ENCODE results near the gene GET3.

Gene GET3

GRCh38 chr19:12782424-12783290, 45.4 kb downstream of the GET3 start:
- peak; percentile 33 for DNase-seq

- DNase-seq = no peak
These were observed 46.1 kb downstream of the GET3 start for GRCh38 chr19:12783291-12783848.

- no peak for DNase-seq
These were observed 46.6 kb downstream of the GET3 start for GRCh38 chr19:12783849-12784393.

GRCh38 chr19:12784394-12784870, 47.1 kb downstream of the GET3 start:
- DNase-seq = no peak

GRCh38 chr19:12784871-12785430, 47.7 kb downstream of the GET3 start:
- no peak for DNase-seq

GRCh38 chr19:12785431-12786031, 48.2 kb downstream of the GET3 start:
- DNase-seq = no peak

GRCh38 chr19:12786141-12786870, 49.0 kb downstream of the GET3 start:
- DNase-seq = no peak

- DNase-seq = no peak
These were observed 49.7 kb downstream of the GET3 start for GRCh38 chr19:12786952-12787351.

- DNase-seq = no peak
These were observed 50.2 kb downstream of the GET3 start for GRCh38 chr19:12787458-12787857.

GRCh38 chr19:12788042-12788681, 50.9 kb downstream of the GET3 start:
- DNase-seq = no peak

- no peak for DNase-seq
These were observed 51.4 kb downstream of the GET3 start for GRCh38 chr19:12788682-12789097.

GRCh38 chr19:12789098-12789903, 52.0 kb downstream of the GET3 start:
- no peak for DNase-seq

GRCh38 chr19:12789904-12790619, 52.8 kb downstream of the GET3 start:
- peak; percentile 77 for DNase-seq

GRCh38 chr19:12790628-12791344, 53.5 kb downstream of the GET3 start:
- DNase-seq = no peak

- peak; percentile 96 for DNase-seq
These were observed 54.2 kb downstream of the GET3 start, which contains the start of gene JUNB for GRCh38 chr19:12791345-12792050. Gene JUNB (plus strand): TSS chr19:12791486. CDS start chr19:12791772, 286 bp downstream.

GRCh38 chr19:12792051-12792852, 55.0 kb downstream of the GET3 start:
- DNase-seq = no peak

GRCh38 chr19:12792853-12793289, 55.6 kb downstream of the GET3 start:
- no peak for DNase-seq

Measured in GOT3 (cell line).